ENCODE measurements around the gene SIDT1. TPM values are rescaled to one million over a fixed set of nuclear protein-coding genes. Genes with fewer than 3 reads are reported as not detected.

SIDT1 gene
- total RNA-seq, 4 donors from 2014 or later = 35.6 to 134 (median 83.4) TPM

- 94 to 100% methylated on average over 1 of the region's 1 CpG for WGBS, 2 donors (ENCODE audit: low coverage in 1 of 2)
- Histone ChIP-seq H3K36me3 (peaks cover 0 to 32% (median 5%) of the 10 kb centered on the region in 4 donors), H3K27me3 (no peaks in the 10 kb centered on the region), H3K4me3 (no peak overlapping the region), H3K9me3 (no peaks in the 10 kb centered on the region), H3K4me1 (no peaks in the 10 kb centered on the region), H3K27ac (no peak overlapping the region)
- in situ Hi-C loops (cut with MboI; ENCODE audit: low pct_ligation_motif_present in 1 of 4, low pct_unique_long_range_greater_than_20kb in 1 of 4, low sequenced_read_pairs in 3 of 4) = no loop called here
- TF ChIP-seq POLR2A (IDR thresholded peaks at IDR 0.05) (no peak), EP300 (IDR thresholded peaks at IDR 0.05; ENCODE audit: low read depth) (no peak), POLR2AphosphoS5 (IDR thresholded peaks at IDR 0.05) (no peak)
- TF ChIP-seq, protein P1, sequence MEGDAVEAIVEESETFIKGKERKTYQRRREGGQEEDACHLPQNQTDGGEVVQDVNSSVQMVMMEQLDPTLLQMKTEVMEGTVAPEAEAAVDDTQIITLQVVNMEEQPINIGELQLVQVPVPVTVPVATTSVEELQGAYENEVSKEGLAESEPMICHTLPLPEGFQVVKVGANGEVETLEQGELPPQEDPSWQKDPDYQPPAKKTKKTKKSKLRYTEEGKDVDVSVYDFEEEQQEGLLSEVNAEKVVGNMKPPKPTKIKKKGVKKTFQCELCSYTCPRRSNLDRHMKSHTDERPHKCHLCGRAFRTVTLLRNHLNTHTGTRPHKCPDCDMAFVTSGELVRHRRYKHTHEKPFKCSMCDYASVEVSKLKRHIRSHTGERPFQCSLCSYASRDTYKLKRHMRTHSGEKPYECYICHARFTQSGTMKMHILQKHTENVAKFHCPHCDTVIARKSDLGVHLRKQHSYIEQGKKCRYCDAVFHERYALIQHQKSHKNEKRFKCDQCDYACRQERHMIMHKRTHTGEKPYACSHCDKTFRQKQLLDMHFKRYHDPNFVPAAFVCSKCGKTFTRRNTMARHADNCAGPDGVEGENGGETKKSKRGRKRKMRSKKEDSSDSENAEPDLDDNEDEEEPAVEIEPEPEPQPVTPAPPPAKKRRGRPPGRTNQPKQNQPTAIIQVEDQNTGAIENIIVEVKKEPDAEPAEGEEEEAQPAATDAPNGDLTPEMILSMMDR (IDR thresholded peaks at IDR 0.05) = no peak
- intact Hi-C loops (cut with DNase I; ENCODE audit: low total_unique reads) = no loop called here
- no peak for DNase-seq
These were observed 145.4 kb downstream of the SIDT1 start for GRCh38 chr3:113677737-113678136.

DNA sequence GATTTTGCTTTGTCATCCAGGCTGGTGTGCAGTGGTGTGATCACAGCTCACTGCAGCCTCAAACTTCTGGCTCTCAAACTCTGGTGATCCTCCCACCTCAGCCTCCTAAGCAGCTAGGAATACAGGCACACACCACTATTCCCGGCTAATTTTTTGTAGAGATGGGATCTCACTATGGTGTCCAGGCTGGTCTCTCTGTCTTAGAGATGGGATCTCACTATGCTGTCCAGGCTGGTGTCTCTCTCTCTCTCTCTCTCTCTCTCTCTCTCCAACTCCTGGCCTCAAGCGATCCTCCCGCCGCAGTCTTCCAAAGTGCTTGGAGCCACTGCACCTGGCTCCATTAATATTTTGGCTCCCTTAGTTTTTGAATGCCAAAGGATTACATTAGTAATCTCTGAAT lies 146.4 kb downstream of the SIDT1 start:
- in situ Hi-C loops (cut with MboI; ENCODE audit: low pct_ligation_motif_present in 1 of 4, low pct_unique_long_range_greater_than_20kb in 1 of 4, low sequenced_read_pairs in 3 of 4) = no loop called here

More for the DNA sequence above, 146.4 kb downstream of the SIDT1 start:
- H3K36me3 ChIP-seq = peaks cover 0 to 25% (median 5%) of the 10 kb centered on the region in 4 donors
- no peak overlapping the region for H3K4me3 ChIP-seq
- H3K9me3 ChIP-seq = no peaks in the 10 kb centered on the region
- DNase-seq = no peak
- no peak overlapping the region for H3K27ac ChIP-seq
- TF ChIP-seq, protein P1 (IDR thresholded peaks at IDR 0.05) = no peak
- no peak for TF ChIP-seq EP300 (IDR thresholded peaks at IDR 0.05; ENCODE audit: low read depth)
- TF ChIP-seq POLR2A (IDR thresholded peaks at IDR 0.05) = no peak
- TF ChIP-seq POLR2AphosphoS5 (IDR thresholded peaks at IDR 0.05) = no peak
- H3K4me1 ChIP-seq = no peaks in the 10 kb centered on the region
- 97% methylated on average over 4 of the region's 4 CpGs; no CpG with 5 or more reads in 1 of the 2 donors for whole genome bisulfite sequencing, 2 donors (ENCODE audit: low coverage in 1 of 2)
- H3K27me3 ChIP-seq = no peaks in the 10 kb centered on the region
- intact Hi-C loops (cut with DNase I; ENCODE audit: low total_unique reads) = no loop called here

Small RNA genes lying within 50 kb of the gene (small RNA-seq; reads per million reads assigned to genes)
- 0.98 to 2.3 (median 1.4) reads per million in 4 donors for gene MIR4446
- 0 to 0.14 (median 0) reads per million in 4 donors for gene RN7SL767P

Other genes with a start within 250 kb of the SIDT1 start
- gene CFAP44, start 91.1 kb upstream of the SIDT1 start, total RNA-seq = 10 to 100 TPM; 11.7 to 22.4 (median 13.9) TPM
- 10 to 100 TPM in 3 of 4 donors, 1 to 10 TPM in 1; 2.6 to 34.0 (median 19.9) TPM for gene SPICE1, start 17.4 kb upstream of the SIDT1 start, total RNA-seq
- 10 to 100 TPM; 23.1 to 33.2 (median 27.8) TPM for gene USF3, start 164.1 kb downstream of the SIDT1 start, total RNA-seq
- 100 to 1,000 TPM in 2 of 4 donors, 10 to 100 TPM in 2; 55.7 to 116 (median 82.7) TPM for gene NAA50, start 213.7 kb downstream of the SIDT1 start, total RNA-seq
- 10 to 100 TPM; 21.9 to 47.2 (median 33.3) TPM for gene ATP6V1A, start 214.5 kb downstream of the SIDT1 start, total RNA-seq

Data from transverse colon (tissue), 4 donors.